Measurements from ENCODE around the gene PPP1R7.

Gene PPP1R7

GRCh38 chr2:241217320-241218031 lies 67.2 kb downstream of the PPP1R7 start:
- peak; percentile 46 for DNase-seq

- DNase-seq: peak; percentile 58
Measured at GRCh38 chr2:241218131-241219029, 68.1 kb downstream of the PPP1R7 start.

GRCh38 chr2:241219030-241219382 lies 68.7 kb downstream of the PPP1R7 start:
- DNase-seq: no peak

GRCh38 chr2:241219856-241220356 lies 69.6 kb downstream of the PPP1R7 start:
- DNase-seq: no peak

GRCh38 chr2:241223211-241224017 lies 73.1 kb downstream of the PPP1R7 start:
- DNase-seq: peak; percentile 32

GRCh38 chr2:241224018-241224850 lies 74.0 kb downstream of the PPP1R7 start:
- DNase-seq: no peak

GRCh38 chr2:241224851-241225438 lies 74.7 kb downstream of the PPP1R7 start:
- DNase-seq: no peak

GRCh38 chr2:241225545-241225944 lies 75.3 kb downstream of the PPP1R7 start:
- DNase-seq: no peak

- no peak for DNase-seq
Measured at GRCh38 chr2:241225983-241226382, 75.7 kb downstream of the PPP1R7 start.

- DNase-seq: no peak
Measured at GRCh38 chr2:241226723-241227572, 76.7 kb downstream of the PPP1R7 start.

GRCh38 chr2:241227594-241227993 lies 77.3 kb downstream of the PPP1R7 start:
- no peak for DNase-seq

GRCh38 chr2:241228081-241228859 lies 78.0 kb downstream of the PPP1R7 start:
- DNase-seq: no peak

- DNase-seq: no peak
Measured at GRCh38 chr2:241228860-241229516, 78.7 kb downstream of the PPP1R7 start.

GRCh38 chr2:241229563-241230401 lies 79.5 kb downstream of the PPP1R7 start:
- DNase-seq: no peak

GRCh38 chr2:241230435-241230834 lies 80.2 kb downstream of the PPP1R7 start:
- no peak for DNase-seq

GRCh38 chr2:241232736-241233575 lies 82.7 kb downstream of the PPP1R7 start:
- DNase-seq: no peak

Measured in stimulated activated CD4-positive, alpha-beta T cell treated with anti-CD3 and anti-CD28 coated beads, Interleukin-15, amount 100 ng/mL, for 24 hours (primary cell).